MV-4-11 (cell line): ENCODE data around the gene MZT2A.
"Not testable (repeated sequence)": the region's sequence is repeated elsewhere in the genome, so short reads cannot be mapped to it uniquely, and the experiment has no call there.

ENCODE experiments used
- DNase-seq: peaks from one replicate; lab custom pipeline; 2025; lab: John Stamatoyannopoulos, UW

The MZT2A gene

GRCh38 chr2:131491469-131491836 is 744 bp downstream of the MZT2A start:
- not testable (repeated sequence) for DNase-seq

DNA sequence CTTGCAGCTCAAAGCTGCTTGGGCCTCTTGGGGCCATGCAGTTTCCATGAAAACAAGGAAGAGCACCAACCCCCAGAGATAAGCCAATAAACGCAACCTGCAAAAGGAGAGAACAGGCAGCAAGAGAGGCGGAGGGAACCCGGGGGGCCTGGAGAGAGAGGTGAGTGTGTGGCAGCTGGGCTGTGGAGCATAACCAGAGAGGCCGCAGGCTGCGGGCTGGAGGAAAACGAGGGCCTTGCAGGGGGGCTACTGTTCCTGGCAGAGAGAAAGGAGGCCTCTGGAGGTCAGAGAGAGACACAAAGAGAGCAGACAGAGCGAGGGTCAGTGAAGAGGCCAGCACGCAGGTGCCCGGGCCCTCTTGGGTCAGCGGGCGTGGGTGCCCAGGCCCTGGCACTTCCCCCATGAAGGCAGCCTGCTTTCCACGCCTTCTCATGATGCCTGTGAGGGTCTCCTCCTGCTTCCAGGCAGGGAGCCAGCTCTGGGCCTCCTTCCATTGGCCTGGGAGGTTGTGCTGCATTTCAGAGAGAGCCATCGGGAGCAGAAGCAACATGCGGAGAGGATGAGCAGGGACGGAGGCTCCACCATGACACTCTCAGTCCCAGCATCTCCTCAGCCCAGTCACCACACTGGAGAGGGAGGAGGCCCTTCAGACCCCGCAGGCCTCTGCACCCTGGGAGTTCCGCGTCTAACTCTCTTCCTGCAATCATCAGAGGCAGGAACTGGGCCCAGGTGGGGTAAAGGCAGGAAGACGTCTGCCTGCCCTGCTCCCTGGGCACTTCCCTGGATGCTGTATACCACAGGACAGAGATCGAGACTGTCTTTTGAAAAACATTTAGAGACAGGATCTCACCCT is 1.4 kb downstream of the MZT2A start:
- not testable (repeated sequence) for DNase-seq

DNA sequence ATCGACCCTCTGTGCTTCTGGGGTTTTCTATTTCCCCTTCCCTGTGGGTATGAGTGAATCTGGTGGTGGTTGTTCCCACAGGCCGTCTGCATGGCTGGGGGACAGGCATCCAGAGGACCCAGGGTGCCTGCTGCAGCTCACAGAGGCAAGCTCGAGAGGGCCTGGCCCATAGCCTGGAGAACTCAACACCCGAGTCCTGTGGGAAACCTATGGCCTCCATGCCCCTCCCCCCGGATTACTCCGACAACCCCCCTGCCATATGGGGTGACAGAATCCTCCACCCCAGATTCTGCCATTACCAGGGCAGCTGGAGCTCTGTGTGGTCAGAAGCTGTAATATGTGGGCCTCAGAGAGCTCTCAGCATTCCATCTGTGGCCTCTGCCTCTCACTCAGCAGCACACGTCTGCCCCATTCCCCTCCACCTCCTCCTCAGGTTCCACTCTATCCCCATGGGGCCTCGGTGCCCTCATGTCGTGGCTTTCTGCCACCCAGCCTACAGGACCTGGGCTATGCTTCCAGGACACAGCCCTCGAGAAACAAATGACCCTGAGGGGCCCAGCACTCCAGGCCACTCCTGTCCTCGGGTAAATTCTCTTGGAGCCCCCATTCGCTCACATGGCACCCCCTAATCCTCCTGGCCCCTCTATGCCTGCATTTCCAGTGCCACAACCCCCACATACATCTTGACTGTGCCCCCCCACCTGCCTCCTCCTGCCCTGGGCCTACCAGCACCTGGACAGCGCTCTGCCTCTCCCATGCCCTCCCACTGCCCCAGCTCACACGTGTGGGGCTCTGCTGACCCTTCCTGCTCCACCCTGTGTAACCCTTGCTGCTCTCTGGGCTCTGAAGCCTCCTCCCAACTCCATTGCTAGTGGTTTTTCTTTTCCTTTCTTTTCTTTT is 3.6 kb downstream of the MZT2A start:
- no peak for DNase-seq

DNA sequence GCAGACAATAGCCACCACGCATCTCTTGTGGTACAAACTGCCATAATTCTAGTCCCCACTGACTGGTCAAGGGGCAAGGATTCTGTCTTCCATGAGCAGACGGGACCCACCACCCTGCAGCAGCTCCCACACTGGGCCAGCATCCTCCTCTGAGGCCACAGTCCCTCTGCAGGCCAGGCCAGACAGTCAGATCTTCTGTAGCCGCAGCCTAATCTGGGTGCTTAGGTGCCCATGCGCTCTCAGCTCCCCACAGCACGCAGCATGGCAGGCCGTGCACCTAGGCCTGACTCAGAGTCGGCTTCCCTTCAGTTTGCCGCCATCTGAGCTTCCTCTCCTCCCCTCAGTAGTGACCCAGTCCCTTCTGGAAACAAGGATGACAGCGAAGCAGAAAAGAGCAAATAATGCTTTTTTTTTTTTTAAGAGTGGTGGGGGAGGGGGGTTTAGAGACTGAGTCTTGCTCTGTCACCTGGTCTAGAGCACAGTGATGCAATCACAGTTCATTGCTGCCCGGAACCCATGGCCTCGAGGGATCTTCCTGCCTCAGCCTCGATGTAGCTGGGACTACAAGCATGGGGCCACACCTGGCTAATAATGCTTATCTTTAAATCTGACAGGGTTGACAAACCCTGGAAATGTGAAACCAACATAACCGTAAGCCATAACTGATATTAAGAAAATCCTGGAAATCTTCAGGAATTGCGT is 5.8 kb downstream of the MZT2A start:
- DNase-seq, result not testable (repeated sequence)

DNA sequence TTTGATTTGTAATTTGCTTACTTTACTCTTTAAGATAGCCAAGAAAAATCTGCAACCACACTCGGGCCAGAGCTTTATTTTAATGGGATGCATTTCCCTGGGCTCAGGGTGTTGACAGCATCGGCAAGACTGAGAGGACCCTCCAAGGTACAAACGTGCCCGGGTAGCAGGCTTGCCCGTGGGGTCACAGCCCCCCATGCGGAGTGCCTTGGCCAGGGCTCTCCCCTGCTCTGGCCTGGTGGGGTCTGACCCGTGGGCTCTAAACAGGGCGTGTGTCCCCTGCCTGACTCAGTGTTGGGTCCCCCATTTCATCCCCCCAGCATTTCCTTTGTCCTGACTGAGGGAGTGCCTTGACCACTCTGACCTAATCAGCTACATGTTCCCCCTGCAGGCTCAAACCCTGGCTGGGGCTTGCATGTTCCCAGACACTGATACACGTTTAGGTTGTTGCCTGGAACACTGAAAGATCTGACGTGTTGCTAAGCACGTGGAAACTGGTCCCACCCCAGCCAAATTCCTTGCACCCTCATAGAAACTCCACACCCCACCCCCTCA is 7.2 kb downstream of the MZT2A start:
- not testable (repeated sequence) for DNase-seq

GRCh38 chr2:131483981-131484820 is 8.0 kb downstream of the MZT2A start:
- DNase-seq, result not testable (repeated sequence)

- not testable (repeated sequence) for DNase-seq
These were observed 9.6 kb downstream of the MZT2A start for GRCh38 chr2:131482506-131483155.

- not testable (repeated sequence) for DNase-seq
These were observed 11.8 kb downstream of the MZT2A start for GRCh38 chr2:131480351-131480750.

- not testable (repeated sequence) for DNase-seq
These were observed 13.2 kb downstream of the MZT2A start for GRCh38 chr2:131478850-131479461.

- DNase-seq, result not testable (repeated sequence)
These were observed 13.9 kb downstream of the MZT2A start for GRCh38 chr2:131478074-131478849.

- DNase-seq, result not testable (repeated sequence)
These were observed 15.0 kb downstream of the MZT2A start for GRCh38 chr2:131477227-131477626.

- DNase-seq, result not testable (repeated sequence)
These were observed 15.8 kb downstream of the MZT2A start for GRCh38 chr2:131476363-131476762.

- DNase-seq, result no peak
These were observed 16.4 kb downstream of the MZT2A start, which contains the start of gene TUBA3D for GRCh38 chr2:131475831-131476230. TSS of gene TUBA3D (plus strand) at chr2:131476119. CDS start at chr2:131476200, 81 bp downstream.

DNA sequence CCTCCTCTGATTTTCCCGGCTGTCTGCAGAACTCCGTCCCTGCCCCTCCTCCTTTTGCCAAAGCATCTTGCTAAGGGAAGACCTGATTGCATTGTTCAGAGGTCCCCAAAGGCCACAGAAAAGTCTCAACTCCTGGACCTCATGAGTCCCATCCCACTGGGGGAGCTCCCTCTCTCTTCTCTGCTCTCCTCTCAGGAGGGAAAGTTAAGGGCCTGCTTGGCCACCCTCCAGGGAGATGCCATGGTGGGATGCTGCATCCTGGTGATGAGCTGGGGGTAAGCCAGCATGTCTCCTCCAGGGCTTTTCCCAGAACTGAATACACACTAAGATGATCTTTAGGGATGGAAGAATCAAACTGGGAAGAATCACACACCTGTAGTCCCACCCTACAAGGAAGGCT is 18.9 kb downstream of the MZT2A start:
- DNase-seq, result not testable (repeated sequence)

- peak; percentile 26 for DNase-seq
These were observed 20.6 kb downstream of the MZT2A start for GRCh38 chr2:131471624-131472023.

DNA sequence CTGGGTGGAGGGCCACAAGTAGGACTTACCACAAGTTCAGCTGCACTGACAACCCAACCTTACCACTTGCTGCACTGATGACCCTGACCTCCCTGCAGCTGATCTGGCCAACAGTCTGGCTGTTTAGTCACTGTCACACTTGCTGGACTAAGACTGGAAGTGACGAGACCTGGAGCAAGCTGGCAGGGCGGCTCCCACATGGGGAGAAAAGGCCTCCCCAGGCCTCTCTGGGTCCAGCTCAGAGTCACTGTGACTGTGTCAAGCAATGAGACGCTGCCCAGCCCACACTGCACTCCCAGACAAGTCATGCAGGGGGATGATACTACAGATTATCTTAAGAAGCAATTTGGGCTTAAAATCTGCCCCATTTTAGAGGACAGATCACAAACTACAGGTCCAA is 21.3 kb downstream of the MZT2A start:
- not testable (repeated sequence) for DNase-seq

DNA sequence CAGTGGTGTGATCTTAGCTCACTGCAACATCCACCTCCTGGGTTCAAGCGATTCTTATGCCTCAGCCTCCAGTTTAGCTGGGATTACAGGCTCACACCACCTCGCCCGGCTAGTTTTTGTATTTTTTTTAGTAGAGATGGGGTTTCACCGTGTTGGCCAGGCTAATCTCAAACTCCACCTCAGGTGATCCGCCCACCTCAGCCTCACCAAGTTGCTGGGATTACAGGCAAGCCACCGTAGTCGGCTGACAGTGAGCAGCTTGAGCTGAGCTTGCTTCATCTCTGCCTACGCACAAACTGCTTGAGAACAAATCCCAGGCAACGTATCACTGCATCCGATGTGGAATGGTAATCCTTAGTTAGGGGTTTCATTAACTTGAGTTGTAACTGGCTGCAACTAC is 24.5 kb downstream of the MZT2A start:
- not testable (repeated sequence) for DNase-seq

DNA sequence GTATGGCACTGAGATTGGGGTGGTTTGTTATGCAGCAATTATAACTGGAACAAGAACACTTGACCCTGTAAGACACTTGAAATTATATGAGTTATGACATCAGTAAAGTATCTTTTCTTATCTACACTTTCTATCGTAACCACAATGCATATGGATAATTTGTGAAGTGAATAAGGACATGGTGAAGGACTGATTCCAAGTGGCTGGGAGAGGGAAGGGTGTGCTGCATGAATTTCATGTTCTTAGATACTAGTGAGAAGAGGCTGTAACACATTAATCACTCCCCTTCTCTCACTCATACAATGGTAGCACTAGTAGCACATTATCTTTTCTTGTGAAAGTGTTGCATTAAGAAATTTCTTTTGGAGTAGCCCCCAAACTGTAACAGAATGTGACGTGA is 37.3 kb downstream of the MZT2A start:
- DNase-seq, result not testable (repeated sequence)
